HL-60/S4 treated with phorbol 12-myristate 13-acetate at 8.2 ng/mL for 4 days and 3 days (cell line): Measurements from ENCODE around the gene KCNE2.

ENCODE experiments used
- in situ Hi-C: fragments of 300-500 bp; cut with MboI; formaldehyde crosslinking; loops from 2 replicates; pipeline ENCODE4 v1.15.0; 2022; ENCODE audit warnings: low sequenced_read_pairs

KCNE2 gene, protein sequence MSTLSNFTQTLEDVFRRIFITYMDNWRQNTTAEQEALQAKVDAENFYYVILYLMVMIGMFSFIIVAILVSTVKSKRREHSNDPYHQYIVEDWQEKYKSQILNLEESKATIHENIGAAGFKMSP

GRCh38 chr21:34363733-34364132, at the start of gene KCNE2:
Gene KCNE2, plus strand, starts transcription at chr21:34364006. Its CDS starts 6,473 bp downstream, at chr21:34370479.
- in situ Hi-C loops: no loop called here

DNA sequence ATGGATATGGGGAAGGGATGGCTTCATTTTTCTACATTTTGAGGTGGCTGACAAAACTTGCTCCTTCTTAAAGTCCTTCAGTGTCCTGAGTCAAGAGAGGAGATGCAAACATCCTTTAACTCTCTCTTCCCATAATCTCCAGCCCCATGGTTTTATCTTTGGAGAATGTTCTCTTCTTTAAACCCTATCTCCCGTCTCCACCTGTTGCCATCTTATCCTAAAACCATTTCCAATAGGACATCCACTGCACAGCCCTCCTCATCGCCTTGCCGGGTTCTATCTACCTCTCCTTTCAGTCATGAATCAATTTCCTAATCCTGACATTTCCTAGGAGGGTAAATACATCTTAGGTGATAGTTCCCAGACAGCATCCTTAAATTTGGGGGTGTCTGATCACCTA, 44.2 kb upstream of the KCNE2 start:
- in situ Hi-C loops: no loop called here

DNA sequence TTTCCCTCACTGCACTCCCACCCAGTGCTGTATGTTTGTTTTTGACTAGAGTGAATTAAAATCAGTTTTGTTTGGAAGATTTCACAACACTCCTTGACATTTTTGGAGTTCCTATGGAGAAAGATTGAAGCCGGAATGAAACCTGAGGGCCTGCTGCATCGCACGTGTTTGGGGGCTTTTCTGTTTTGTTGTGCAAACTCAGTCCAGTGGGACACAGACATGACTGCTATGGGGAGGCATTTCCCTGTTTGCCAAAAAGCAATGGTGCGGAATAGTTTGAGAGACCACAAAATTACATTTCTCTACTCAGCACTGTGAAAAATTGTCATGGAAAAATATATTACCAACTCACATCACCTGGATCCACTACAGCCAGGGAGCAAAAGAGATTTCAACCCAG, 43.8 kb upstream of the KCNE2 start:
- in situ Hi-C loops: no loop called here

DNA sequence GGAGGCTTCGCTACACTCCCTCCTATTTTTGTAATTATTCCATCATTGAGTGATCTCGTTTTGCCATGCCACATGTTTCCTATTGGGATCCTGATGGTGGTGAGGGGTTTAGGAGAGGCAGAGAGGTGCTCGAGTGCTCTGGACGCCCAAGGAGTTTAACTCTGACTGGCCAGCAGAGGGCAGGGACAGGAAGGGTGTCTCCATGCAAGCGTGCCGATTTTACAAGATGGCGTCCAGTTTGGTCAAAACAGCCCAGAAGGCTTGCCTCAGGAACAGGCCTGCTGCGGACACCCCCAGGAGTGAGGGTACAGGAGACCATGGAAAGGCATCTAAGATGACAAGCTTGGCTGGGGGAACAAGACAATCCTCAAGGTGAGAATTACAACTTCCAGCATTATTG, 33.8 kb upstream of the KCNE2 start:
- in situ Hi-C loops: no loop called here

- in situ Hi-C loops: no loop called here
Measured at GRCh38 chr21:34331726-34332125, 32.1 kb upstream of the KCNE2 start.

DNA sequence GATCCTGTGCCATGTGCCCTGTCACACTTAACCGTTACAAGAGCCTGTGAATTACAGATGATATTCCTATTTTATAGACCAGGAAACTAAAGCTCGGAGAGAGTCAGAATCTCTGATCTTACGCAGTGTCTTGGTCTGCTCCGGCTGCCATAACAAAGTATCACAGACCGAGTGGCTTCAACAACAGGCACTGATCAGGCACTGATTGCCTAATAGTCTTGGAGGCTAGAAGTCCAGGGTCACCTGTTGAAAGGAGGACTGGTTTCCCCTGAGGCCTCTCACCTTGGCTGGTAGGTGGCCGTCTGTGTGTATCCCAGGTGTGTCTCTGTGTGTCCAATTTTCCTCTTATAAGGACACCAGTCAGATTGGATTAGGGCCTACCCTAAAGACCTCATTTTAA, 31.5 kb upstream of the KCNE2 start:
- in situ Hi-C loops: no loop called here

- in situ Hi-C loops: no loop called here
Measured at GRCh38 chr21:34333121-34333739, 30.6 kb upstream of the KCNE2 start.

- in situ Hi-C loops: no loop called here
Measured at GRCh38 chr21:34335316-34335715, 28.5 kb upstream of the KCNE2 start.

- in situ Hi-C loops: no loop called here
Measured at GRCh38 chr21:34336245-34336644, 27.6 kb upstream of the KCNE2 start.

- in situ Hi-C loops: no loop called here
Measured at GRCh38 chr21:34336756-34337391, 26.9 kb upstream of the KCNE2 start.

DNA sequence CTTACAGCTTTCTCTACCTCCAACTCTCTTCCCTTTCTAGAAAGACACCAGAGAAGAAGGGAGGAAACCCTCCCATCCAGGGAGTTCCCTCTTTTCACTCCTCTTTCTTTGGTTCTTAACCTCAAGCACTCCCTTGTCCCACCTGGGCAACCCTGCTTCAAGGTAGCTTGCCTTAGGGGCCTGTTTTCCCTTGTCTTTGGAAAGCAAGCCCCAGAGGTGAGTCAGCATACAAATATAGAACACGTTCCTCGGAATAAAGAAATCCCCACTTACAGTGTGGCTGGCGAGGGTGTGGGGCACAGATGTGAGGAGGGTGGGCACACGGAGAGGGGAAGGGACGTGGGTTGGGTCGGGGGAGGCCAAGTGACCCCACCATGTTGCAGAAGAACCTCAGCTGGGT, 26.1 kb upstream of the KCNE2 start:
- in situ Hi-C loops: no loop called here

DNA sequence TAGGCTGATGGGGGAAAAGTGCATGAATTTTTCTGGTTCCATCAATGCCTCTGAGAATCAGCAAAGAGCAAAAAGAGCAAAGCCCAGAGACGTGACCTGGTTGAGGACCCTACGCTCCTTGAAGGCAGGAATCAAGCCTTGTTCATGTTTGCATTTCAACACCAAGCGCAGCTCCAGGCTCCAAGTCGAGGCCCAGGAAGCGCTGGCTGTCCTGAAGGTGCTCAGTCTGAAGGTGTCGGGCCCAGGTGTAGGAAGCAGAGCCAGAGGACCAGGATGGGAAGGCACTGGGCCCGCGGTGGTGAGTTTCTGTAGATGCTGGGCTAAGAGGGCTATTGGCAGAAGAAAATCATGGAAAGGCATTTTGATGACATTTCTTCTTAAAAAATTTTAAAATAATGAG, 25.6 kb upstream of the KCNE2 start:
- in situ Hi-C loops: no loop called here

DNA sequence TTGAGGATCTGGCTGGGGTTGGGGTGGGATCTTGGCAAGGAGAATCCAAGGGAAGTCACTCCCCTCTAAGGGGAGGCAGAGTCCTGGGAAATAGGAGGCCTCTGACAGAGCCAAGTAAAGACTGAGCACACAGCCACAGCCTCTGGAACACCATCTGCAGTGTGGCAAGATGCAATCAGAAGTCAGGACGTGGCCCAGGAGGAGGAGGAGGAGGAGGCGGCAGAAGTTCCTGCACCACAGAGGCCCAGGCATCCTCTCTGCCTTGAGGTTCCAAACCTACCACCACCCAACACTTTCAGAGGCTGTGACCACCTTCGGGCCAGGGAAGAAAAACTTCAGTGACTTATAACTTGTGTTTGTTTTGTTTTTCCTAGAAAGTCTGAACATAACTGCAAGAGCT, 23.7 kb upstream of the KCNE2 start:
- in situ Hi-C loops: no loop called here

DNA sequence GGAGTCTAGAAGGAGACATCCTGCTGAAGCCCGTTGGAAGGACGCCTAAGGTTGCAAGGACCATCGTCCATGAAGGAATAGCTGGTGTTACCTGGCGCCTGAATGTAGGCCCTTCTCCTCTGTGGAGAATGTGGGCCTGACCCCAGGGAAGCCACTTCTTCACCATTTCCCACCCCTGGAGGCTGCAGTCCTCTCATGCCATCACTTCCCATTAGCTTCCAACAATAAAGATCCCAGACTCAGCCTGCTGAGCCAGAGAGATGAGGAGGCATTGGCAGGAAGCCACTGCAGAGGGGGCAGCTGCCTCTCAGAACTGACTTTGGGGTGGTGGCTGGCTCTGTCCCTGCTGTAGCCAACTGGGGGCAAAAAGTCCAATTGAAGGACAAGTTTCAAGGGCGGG, 21.3 kb upstream of the KCNE2 start:
- in situ Hi-C loops: no loop called here

GRCh38 chr21:34343347-34343746, 20.5 kb upstream of the KCNE2 start:
- in situ Hi-C loops: no loop called here

DNA sequence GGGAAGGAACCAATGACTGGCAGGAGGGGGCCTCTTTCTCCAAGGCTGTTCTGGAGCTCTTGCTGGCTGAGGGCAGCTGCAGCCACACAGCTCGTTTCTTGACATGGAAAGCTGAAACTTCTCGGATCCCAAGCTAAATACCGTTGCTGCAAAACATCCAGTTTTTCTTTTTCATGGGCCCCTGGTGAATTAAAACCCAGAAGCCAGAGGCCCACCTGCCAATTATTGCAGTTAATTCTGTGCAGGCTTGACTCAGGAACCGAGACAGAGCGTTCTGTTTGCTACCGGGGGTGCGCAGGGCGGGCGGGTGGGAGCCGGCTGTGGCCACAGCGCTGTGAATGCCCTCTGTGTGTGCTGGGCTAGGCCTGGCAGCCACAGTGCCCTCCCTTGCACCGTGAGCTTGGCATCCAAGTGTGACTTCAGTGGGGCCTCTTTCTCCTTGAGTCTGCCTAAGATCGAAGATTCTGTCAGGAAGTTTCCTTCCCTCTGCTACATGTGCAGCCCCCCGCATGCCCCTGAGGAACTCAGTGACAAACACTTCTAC, 19.9 kb upstream of the KCNE2 start:
- in situ Hi-C loops: no loop called here

DNA sequence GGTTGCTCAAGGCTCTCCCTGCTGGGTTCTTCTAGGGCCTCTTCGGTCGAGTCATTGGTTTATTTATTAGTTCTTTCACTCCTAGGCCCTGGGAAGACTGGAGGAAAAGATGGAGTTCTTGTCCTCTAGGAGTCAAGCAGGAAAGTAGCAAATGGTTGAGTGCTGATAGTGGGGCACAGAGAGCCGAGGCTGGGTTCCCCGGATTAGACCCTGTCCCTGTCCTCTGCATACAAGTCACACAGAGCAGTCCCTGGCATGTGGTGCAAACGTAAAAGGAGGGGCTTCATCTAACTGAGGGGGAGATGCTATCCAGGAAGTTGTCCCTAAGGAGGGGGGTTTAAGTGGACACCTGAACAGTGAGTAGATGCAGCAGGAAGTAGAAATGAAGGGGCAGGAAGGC, 19.2 kb upstream of the KCNE2 start:
- in situ Hi-C loops: no loop called here

- in situ Hi-C loops: no loop called here
Measured at GRCh38 chr21:34345091-34345871, 18.5 kb upstream of the KCNE2 start.

DNA sequence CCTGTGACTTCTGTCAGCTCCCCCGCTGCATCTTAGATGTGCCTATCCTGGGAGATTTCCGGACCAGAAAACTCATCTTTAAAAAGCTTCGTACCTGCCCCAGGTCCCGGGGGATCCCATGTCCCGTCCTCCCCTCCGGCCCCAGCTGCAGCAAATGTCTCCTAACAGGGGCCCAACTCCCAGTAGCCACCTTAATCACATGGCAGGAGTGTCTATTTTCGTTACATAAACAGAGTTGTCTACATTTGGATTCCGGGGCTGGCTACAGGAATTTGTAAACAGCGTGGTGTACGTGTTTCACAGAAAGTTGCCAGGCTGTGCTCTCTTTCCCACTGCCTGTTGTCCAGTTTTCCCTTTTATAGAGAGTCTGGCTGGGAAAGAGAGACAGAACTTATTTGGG, 17.9 kb upstream of the KCNE2 start:
- in situ Hi-C loops: no loop called here

DNA sequence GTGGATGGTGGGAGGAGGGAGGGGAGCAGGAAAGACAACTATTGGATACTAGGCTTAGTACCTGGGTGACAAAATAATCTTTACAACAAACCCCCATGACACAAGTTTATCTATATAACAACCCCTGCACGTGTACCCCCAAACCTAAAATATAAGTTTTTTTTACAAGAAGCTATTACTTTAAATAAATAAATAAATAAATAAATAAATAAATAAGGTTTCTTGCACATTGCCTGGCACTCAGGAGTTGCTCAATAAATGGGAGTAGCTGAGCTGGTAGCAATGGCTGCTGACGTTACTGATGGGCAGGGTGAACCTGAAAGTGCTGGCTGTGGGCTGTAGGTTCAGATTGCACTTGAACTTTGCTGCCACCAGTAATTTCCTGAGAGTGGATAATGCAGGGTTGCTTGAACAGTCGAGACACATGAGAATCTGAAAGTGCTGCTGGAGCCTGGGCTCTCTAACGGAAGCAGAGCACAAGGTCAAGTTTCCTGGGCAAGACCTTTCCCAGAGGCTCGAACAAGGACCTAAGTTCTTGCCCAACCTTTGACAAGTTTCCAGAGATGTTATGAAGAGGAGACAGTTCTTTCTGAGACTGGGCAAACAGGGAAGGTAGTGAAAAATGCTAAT, 14.8 kb upstream of the KCNE2 start:
- in situ Hi-C loops: no loop called here

- in situ Hi-C loops: no loop called here
Measured at GRCh38 chr21:34351786-34352241, 12.0 kb upstream of the KCNE2 start.
